Measurements from ENCODE around the gene MRE11.
A peak's percentile ranks its signal among the peaks of the same experiment; 100 is the strongest.

Gene MRE11

GRCh38 chr11:94504689-94505293 lies 11.1 kb upstream of the MRE11 start:
- peak; percentile 78 for FAIRE-seq

- no peak for FAIRE-seq
Observed at GRCh38 chr11:94501522-94501921, 7.9 kb upstream of the MRE11 start.

DNA sequence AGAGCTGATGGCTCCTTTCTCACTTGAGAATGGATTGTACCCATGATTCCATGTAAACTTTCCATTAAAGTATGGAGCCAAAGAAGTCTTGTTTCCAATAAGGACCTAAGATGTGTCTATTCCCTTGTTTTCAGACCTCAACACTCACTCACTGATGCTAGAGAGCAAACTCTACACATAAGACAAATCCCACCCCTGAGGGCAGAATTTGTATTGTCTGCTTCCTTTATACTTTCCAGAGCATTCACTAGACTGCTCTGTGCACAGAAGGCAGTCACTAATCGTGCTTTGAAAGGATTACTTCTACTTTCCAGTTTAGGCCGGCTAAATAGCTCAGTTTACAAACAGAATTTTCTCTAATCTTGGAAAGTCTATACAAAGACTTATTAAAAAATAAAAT lies 6.5 kb upstream of the MRE11 start:
- FAIRE-seq = no peak

DNA sequence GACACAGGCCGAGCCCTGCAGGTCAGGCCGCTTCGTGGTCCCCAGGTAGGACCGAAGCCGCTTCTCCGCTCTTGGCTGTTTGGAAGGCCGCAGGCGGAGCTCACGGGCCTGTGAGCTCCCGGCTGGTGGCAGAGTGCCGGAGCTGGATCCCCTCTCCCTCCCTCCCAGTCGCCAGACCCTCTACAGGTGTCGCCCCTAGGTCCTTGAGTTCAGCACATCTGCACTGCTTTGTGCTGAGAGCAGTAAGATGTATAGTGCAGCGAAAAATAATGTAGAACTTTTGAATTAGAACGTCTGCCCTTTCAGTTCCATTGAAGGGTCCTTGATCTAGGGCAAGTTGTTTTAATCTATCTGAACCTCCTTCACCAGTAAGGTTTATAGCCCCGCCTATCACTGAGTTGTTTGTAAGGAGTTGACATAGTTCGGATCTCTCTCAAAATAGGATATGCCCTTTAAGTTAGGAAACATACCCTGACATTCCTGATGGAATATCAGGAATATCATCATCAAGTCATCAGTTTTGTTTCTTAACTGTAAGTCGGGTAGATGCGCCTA lies 559 bp upstream of the MRE11 start:
- FAIRE-seq = no peak

DNA sequence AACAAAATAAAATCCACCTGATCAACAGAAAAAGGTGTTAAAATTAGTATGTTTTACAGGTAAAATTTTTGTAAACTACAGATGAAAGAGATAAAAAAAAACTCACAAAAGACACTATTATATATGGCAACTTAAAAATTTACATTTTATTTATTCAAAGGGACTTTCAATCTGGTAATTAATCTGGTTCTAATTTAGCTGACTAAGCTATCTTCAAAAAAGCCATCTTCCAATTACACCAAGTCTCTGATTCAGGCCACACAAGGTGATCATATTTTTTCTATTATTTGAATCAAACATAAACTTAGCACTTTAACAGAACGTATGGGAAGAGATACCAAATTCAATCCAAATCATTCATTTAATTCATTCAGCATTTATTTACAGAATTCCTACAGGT lies 7.6 kb downstream of the MRE11 start:
- no peak for FAIRE-seq

- no peak for FAIRE-seq
Observed at GRCh38 chr11:94481342-94481741, 12.3 kb downstream of the MRE11 start.

DNA sequence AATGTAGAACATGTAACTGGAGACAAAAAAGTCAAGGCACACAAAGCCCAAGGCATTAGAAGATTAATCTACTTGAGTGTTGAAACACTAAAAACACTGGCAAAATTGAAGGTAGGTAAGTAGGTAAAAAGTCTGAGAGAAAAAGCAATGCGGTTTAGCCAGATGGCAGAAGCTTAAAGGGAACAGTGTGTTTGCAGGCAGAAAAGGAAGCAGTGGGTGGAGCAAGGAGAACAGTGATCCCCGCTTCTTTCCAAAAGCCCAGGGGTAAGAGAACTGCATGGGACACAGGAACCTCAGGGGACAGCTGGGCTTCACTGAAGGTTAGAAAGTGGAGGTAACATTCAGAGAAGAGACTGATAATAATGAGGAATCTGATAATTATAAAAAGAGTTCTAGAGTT lies 16.0 kb downstream of the MRE11 start:
- FAIRE-seq = no peak

- no peak for FAIRE-seq
Observed at GRCh38 chr11:94472916-94473799, 20.5 kb downstream of the MRE11 start.

DNA sequence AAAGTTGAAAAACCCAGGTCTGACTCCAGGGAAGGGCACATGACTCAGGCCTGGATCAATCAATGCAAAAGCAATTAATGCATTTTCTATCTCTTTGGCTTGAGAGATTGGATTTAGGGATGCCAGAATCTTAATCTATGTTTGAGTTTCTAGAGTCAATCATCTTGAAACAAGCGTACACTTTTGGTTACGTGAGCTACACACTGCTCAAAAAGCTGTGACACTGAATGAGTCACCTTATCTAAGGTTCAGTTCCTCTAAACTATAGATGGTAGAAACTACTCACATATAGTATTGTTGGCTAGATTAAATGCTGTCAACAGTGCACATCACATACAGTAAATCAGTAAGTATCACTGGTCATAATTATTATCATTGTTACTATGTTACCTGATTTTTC lies 24.2 kb downstream of the MRE11 start:
- no peak for FAIRE-seq

DNA sequence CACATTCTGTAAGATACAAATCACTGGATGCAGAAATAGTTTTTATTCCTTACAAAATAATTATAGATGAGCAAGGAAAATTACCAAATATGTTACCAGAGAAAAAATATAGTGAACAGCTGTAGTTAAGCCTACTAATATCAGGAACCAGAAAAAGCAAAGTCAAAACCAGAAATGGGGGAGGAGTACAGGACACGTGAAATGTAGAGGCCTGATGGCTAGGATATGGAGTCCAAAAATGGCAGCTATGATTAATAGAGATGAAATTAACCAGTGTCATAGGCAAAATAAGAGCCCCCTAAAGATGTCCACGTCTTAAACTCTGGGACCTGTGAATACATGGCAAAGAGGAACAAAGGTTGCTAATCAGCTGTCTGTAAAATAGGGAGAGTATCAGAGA lies 34.1 kb downstream of the MRE11 start:
- no peak for FAIRE-seq

DNA sequence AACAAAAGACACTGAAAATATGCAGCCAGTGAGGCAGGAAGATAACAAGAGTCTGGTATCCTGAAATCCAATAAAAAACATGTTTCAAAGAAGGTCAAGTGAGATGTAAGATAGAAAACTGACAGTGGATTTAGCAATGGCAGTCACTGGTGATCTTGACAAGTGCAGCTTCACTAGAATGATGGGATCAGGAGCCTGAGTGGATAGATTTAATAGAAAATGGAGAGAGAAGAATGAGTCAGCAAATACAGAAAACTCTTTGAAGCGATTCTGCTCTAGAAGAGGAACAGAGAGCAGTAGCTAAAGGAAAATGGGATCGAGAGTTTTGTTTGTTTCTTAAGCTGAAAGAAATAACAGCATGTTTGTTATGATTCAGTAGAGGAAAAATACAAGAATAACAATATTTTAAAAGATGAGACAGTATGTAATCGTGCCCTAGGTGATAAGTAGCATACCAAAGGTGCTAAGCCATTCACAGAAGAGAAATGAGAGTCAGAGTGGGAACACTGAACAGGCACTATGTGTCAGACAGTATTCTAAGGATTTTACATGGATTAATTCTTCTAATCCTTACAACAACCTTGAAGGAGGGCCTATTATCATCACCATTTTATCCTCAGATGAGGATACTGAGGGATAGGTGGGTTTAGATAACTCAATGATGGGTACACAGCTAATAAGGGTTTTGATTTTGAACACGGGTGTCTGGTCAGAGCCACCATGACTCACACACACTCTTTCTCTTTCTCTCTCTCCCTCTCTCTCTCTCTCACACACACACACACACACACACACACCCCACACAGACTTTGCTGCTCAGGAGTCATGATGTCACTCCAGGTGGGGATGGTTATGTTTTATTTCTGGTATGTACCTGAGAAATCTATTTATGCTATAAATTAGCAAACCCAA lies 36.3 kb downstream of the MRE11 start:
- no peak for FAIRE-seq

GRCh38 chr11:94455861-94456260 lies 37.8 kb downstream of the MRE11 start:
- no peak for FAIRE-seq

DNA sequence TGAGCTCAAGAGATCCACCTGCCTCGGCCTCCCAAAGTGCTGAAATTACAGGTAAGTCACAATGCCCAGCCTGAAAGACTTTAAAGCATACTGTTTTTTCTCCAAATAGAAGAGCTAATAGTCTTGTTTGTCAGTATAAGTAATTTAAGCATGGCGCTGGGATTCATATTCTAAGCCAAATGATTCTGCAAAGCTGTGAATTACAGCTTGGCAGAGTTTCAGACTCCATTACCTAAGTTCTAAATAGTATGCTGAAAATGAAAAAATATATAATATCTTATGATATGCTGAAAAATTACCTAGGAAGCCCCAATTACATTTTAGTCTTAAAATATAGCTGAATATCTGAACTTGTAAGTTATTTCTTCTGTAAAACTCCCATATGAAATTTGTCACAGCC lies 39.3 kb downstream of the MRE11 start:
- no peak for FAIRE-seq

DNA sequence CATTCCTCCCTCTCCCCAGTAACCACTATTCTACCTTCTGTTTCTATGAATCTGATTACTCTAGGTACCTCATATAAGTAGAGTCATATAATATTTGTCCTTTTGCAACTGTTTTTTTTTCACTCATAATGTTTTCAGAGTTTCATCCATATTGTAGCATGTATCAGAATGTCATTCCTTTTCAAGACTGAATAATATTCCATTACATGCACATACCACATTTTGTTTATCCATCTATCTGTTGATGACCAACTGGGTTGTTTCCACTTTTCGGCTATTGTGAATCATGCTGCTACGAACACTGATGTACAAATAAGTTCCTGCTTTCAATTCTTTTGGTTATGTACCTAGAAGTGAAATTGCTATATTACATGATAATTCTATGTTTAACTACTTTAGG lies 40.7 kb downstream of the MRE11 start:
- FAIRE-seq = no peak

DNA sequence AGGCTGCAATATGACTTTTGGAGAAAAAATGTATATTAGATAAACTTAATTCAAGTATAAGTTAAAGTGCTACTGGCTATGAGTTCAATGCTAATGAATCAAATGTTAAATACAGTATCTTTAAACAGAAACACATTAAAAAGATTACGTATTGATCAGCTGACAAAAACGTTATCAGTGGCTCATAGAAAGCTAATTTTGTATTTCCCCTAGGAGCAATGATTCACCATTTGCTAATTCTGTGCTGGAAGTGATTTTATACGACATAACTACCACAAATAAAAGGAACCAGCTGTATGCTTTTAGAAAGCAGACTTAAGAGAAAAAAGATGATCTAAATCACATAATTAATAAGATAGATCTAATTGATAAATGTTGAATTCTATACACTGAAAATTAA lies 43.6 kb downstream of the MRE11 start:
- no peak for FAIRE-seq

GRCh38 chr11:94449437-94449836 lies 44.2 kb downstream of the MRE11 start:
- FAIRE-seq = no peak

DNA sequence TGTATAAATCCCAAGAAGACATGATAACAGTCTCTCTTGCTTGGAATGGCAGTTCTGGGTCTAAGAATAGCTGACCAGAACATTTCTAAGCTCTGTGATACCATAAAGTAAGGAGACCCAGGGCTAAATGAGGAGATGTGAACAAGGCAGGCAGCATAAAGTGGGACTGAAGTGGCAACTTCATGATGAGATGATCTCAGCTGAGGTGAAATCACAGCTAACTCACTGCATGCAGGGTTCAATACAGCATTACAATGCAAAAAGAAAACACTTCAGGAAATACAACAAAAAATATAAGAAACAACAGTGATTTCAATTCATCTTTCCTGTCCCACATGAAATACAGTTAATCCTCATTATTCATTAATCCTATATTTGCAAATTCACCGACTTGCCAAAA lies 44.6 kb downstream of the MRE11 start:
- no peak for FAIRE-seq

GRCh38 chr11:94447149-94447548 lies 46.5 kb downstream of the MRE11 start:
- no peak for FAIRE-seq

GRCh38 chr11:94445641-94446040 lies 48.0 kb downstream of the MRE11 start:
- no peak for FAIRE-seq

DNA sequence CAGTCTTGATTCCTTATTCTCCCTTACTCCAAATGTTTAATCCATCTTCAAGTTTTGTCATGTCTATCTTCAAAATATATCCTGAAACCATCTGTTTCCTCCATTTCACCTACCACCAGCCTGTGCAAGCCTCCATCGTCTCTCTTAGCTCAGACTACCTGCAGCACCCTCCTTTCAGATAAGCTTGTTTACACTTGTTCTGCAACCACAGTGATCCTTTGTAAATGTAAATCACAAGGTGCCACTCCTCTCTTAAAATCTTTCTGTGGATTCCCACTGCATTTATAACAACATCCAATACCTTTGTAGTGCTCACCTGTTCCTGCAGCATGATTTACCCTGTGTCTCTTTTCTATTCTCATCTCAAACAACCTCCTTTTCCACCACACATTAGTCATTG lies 60.6 kb downstream of the MRE11 start:
- FAIRE-seq = no peak

DNA sequence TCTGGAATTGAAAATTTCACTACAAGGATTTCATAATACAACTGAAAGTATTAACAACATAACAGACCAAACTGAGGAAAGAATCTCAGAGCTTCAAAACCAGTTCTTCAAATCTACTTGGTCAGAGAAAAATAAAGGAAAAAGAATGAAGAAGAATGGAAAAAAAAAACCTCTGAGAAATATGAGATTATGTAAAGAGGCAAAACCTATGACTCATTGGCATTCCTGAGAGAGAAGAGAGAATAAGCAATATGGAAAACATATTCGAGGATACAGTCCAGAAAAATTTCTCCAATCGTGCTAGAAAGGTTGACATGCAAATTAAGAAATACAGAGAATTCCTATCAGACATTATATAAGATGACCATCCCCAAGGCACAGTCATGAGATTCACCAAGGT lies 69.0 kb downstream of the MRE11 start:
- FAIRE-seq = no peak

DNA sequence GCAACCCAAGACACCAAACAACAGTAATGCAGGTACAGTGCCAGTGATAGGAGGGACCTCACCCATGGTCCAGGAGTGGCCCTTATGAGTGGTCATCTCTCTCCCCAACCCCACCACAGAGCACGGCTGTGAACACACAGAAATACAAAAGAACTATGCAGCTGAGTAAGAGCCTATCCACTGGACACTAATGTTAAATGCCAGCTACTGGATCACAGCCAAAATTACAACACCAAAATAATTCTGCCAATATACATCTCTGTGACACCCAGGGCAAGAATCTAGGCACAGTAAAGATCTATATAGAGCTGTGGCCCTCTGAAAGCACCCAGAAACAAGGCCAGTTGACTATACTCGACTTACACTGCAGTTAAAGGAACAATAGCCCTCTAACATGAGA lies 69.6 kb downstream of the MRE11 start:
- no peak for FAIRE-seq

DNA sequence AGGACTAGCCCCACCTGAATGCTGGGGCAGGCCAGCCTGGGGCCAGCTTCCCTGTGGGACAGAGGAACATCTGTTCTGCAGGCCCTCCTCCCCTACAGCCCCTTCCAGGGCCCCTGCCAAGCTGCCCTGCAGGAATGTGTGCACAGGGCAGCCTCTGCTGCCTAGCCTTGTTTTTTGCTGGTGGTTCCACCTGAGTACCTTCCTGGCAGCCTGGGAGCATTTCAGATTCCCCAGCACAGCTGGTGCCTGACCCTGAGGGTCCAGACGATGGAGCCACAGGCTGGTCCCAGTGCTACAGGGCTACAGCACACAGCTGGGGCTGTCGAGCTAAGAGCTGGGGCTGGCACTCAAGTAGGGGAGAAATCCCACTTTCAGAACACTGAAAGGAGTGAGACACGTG lies 70.1 kb downstream of the MRE11 start:
- FAIRE-seq = no peak

All from colon (tissue), 2 donors.